HG03378 (cell line): ENCODE data around the gene TNK2.
A peak's percentile ranks its signal among the peaks of the same experiment; 100 is the strongest.
"Not testable (repeated sequence)": the region's sequence is repeated elsewhere in the genome, so short reads cannot be mapped to it uniquely, and the experiment has no call there.

ENCODE experiments used
- ATAC-seq: cut with Tn5 transposase; IDR thresholded peaks from one replicate; pipeline ENCODE4 v1.9.1; 2021; ENCODE audit warnings: mild to moderate bottlenecking, moderate library complexity; ENCODE audit not compliant: unreplicated experiment

The TNK2 gene

DNA sequence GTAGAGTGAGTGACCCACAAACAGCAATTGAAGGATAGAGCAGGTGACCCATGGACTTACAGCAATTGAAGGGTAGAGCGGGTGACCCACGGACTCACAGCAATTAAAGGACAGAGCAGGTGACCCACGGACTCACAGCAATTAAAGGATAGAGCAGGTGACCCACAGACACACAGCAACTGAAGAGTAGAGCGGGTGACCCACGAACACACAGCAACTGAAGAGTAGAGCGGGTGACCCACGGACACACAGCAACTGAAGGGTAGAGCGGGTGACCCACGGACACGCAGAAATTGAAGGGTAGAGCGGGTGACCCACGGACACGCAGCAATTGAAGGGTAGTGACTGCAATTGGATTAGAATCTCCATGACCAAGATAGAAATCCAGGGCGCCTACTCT, 9.8 kb upstream of the TNK2 start:
- no peak for ATAC-seq

DNA sequence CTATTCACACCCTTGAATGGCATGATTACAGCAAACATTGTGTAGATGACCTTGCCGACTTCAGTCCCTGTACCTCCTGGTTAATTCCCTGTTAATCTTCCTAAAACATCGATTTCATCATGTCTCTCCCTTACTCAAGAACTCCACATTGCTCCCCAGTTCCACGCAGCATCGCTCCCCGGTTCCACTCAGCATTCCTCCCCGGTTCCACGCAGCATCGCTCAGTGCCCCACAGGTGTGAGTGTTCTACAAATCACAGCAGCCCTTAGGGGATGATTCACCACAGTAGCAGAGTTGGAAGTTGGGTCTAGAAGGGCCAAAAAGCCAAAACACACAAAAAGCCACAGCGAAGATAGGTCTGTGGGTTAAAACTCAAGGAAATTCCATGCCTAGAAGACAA, 8.6 kb upstream of the TNK2 start:
- ATAC-seq = no peak

DNA sequence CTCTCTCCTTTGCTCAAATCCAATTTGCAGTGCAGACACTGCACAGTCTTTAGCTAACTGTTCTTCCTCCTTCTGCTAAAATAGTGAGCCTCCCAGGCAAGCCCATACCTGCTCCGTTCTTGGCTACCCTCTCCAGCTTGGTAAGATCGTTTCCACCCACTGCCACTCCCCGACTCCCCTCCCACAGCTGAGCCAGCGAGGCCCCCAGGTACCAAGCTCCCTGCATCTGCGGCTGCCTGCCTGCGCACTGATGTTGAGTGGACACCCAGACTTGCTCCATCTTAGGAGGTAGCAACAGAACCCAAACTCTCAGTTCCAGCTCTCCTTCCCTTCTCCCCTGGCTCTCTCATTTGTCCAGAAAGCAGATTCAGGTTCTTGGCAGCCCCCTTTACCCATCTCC, 7.9 kb upstream of the TNK2 start:
- no peak for ATAC-seq

DNA sequence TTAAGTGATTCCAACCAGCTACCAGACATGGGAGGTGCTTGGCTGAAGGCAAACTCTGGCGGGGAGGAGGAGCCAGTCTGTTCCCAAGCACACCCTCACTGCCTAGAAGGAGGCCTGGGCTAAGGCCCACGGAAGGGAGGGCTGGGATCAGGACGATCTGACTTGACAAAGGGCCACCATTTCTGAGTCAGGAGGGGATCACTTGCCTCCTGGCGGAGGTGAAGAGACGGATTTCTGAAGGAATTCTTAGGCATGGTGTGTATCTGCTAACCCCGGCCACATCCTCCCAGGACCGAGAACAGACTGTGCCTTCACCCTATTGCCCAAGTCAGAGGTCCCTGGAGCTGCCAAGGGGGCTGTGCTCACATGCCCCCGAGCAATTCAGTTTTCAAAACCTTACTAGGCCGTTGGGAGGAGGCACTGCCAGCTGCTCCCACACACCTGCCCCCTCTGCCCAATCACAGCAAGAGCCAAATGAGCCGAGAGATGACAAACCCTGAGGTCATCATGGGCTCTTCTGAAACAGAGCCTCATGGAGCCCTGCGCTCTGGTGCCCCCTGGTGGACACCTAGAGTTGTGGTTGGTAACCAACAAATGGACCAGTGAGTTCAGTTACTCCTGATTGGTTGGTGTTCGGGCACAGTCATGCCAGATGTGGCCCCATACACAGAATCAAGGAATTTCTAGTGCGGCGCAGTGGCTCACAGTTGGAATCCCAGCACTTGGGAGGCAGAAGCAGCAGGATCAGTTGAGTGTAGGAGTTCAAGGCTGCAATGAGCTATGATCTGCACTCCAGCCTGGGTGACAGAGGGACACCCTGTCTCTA, 6.5 kb upstream of the TNK2 start:
- peak; percentile 87 for ATAC-seq

DNA sequence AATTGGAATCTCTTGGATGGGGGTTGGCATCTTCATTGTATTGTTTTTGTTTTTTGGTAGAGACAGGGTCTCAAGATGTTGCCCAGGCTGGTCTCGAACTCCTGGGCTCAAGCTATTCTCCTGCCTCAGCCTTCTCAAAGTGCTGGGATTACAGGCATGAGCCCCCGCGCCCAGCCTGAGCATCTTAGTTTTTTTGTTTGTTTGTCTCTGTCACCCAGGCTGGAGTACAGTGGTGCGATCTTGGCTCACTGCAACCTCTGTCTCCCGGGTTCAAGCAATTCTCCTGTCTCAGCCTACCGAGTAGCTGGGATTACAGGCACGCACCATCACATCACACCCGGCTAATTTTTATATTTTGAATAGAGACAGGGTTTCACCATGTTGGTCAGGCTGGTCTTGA, 5.8 kb upstream of the TNK2 start:
- not testable (repeated sequence) for ATAC-seq

DNA sequence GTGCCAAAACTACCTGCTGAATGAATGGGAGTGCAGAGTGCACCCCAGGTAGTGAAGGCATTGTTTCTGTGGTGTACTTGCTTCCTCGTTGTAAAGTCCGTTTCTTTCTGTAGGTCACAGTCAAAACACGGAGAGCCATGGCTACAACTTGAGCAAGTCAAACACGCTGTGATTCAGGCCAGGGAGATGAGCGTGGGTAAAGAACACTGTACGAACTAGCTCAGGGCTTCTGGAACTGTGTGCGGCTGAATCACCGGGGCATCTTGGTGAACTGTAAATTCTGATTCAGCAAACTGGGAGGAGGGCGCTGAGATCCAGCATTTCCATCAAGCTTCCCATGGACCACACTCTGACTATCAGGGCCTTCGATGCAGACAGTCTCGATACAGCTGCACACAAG, 5.0 kb upstream of the TNK2 start:
- no peak for ATAC-seq

DNA sequence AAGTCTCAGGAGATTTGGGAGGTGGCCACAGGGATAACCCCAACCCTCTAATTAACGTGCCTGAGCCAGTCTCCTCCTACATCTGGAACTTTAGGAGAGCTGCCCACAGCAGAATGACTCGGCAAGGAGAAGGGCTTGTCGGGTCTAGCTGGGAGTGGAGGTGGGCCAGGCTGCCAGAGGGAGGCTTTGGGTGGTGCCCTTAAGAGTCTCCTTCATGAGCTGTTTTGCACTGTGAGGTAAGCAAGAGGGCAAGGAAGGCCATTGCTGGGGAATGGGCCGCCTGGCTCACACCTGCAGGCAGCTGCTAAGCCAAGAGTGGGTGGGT, 3.6 kb upstream of the TNK2 start:
- no peak for ATAC-seq

DNA sequence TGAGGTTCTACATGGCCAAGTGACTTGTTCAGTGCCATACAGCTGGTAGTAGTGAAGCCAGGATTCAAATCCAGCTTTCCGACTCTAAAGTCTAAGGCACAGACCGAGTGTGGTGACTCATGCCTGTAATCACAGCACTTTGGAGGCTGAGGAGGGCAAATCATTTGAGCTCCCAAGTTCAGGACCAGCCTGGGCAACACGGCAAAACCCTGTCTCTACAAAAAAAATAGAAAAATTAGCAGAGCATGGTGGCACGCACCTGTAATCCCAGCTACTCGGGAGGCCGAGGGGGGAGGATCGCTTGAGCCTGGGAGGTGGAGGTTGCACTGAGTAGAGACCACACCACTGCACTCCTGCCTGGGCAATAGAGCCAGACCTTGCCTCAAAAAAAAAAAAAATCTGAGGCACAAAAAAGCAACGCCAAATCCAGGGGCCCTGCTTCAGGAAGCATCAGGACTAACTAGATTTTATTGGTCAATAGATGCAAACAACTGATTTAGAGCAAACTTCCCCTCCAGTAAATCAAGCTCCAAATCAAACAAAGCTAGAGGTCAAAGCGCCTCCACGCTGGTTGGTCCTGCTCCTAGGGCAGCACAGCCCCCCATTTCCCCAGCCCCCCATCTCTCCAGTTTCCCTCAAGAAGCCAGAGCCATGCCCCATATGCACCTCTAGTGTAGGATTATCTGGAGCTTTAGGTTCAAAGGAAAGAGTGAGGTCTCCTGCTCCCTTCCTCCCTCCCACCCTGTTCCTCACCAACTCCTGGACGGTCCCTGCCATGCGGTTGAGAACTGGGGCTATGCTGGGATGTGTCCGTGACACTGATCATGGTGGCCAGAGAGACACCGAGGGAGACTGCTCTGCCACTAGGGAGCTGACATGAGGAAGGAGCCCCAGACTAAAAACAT, 2.9 kb upstream of the TNK2 start:
- no peak for ATAC-seq

DNA sequence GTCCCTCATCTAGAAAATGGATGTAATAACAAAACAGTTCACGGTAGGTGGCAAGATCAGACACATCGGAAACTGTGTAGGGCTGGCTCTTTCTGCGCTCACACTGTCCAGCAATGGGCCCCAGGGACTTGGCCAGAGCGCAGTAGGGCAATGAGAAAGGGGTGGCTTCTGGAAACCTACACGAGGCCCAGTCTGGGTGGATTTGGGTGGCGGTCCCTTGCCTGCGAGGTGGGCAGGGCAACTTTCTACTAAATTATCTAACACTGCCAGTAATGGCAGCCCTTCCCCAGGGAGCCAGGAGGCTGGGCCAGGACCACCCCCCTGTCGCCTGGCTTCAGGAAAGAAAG, 2.1 kb upstream of the TNK2 start:
- ATAC-seq = no peak

DNA sequence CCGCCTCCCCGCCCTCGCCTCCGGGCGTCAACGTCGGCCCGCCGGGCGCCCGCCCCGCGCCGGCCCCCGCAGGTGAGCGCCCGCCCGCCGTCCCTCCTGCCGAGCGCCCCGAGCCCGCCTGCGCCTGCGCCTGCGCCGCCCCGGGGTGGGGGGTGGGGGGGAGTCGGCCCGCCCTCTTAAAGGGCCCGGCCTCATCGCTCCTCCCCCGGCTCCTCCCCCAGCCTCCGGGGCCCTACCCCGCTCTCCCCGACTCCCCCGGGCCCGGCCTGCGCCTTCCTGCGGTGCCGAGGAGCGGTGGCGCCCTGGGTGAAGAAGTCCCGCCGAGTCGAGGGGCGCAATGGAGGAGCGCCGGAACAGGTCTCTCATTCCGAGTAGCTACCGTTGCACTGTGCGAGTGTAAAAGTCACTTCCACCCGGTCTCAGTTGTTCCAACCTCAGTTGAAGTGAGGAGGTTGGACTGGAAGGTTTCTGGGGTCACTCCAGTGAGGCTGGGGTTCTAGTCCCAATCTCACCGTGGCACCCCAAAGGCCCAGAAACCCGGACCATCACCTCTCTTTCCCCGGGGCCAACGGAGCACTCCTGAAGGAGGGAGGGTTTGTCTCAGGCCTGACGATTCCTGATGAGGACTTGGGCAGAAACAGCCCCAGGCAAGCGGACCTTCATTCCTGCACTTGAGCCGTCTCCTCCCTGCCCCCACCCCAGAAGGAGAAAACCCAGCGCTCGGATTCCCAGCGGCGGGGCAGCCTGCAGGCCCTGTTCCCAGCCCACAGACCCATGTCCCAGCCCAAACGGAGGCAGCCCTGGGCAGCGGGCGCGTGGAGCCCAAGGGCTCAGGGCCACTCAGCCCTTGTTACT, 1.5 kb upstream of the TNK2 start:
- no peak for ATAC-seq

DNA sequence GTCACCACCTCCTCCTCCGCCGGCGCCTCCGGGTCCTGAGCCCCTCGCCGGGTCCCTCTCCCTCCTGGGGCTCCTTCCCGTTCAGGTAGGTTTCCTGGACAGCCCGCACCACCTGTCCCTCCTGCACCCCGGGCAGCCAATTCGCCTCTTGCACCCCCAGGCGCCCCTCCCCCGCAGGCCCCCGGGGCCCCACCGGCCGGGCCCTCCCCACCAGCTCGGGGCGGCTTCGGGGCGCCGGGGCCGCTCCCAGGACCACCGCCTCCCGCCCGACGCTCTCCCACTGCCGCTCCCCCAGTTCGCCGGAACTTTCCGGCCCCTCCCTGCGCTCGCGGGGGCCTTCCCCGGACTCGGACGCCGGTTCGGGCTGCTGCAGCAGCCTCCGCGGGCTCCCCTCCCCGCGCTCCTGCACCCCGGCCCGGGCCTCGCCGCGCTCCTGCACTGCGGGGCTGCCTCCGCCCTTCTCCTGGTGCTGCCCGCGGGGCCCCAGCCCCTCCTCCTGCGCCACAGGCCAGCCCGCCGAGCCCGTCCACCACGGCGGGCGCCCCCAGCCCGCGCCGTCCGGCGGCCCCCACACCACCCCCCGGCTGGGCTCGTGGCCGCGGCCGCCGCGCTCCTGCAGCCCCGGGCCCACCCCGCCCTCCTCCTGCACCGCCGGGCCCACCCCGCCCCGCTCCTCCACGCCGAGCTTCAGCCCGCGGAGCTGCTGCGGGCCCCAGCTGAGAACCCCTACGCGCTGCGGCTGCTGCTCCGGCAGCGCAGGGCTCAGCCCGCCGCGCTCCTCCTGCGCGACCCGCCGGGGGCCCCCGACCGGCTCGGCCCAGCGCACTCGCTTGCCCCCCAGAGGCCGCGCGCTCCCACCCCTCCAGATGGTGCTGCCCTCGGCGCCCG, 587 bp upstream of the TNK2 start:
- no peak for ATAC-seq

DNA sequence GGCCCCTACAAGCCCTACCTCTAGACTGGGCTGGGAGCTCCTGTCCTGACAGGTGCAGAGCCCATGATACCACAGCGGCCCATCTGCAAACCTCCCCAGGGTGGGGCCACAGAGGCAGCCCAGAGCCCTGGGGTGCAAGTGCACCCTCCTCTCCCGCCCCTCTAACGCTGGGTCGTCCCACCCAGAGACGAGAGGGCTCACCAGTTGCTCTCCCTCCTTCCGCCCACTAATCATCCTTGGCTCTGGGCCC, 742 bp downstream of the TNK2 start:
- ATAC-seq = no peak

DNA sequence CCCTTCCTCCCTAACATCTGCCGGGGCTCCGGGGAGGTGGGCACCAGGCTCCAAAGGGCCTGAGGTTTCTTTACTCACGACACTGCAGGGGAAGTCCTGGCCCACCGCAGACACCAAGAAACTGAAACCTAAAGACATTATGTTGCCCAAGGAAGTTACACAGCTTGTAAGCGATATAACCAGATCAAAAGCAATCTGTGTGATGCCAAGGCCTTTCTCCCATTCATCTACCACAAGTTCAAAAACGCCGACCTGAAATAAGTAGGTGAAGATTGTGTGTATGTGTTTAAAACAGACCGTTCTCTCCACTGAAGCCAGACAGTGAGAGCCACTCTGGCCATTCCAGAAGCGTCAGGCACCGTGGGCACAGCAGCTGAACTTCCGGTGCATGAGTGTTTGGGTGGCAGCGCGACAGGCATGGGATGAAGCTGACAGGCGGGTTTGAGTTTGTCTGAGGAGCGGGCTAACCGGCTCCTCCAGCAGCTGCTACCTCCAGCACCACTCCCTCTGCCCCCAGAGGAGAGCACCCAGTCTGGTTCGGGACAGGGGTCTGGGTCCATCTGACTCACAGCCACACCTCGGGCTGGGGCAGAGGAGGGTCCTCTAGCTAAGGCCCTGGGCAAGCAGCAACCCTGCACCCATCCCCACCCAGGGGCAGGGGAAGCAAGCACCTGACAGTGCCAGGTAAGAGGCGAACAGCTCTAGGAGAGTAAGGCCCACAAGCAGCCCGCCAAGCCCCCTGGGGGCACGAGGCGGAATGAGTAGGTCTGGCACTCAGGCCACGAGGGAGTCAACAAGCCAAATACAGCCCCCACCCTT, 1.3 kb downstream of the TNK2 start:
- ATAC-seq = peak; percentile 41

DNA sequence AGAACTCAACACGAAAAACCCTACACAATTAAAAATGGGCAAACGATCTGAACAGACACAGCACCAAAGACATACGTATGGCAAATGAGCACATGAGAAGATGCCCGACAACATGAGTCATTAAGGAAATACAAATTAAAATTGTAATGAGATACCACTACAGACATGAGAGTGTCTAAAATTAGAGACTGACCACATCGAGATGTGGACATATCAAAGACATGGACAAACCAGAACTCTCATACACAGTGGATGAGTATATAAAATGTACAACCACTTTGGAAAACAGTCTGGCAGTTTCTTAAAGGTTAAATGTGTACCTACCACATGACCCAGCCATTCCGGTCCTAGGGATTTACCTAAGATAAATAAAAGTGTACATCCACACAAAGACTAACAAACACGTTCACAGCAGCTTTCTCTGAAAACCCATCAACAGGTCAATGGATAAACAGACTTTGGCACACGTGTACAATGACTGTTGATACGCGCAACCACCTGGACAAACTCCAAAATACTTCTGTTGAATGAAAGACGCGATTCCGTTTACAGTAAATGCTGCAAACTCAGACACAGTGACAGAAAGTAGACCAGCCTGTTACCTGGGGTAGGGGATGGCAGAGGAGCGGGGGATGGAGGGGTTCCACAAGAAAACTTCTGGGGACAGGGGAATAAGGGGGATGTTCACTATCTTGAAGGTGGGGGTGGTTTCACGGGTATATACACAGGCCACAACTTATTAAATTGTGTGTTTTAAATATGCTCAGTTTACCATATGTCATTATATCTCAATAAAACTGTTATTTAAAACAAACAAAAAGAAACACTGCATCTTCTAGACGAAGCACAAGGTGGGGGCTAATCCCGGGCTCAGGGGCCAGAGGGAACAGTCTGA, 2.1 kb downstream of the TNK2 start:
- ATAC-seq = no peak

DNA sequence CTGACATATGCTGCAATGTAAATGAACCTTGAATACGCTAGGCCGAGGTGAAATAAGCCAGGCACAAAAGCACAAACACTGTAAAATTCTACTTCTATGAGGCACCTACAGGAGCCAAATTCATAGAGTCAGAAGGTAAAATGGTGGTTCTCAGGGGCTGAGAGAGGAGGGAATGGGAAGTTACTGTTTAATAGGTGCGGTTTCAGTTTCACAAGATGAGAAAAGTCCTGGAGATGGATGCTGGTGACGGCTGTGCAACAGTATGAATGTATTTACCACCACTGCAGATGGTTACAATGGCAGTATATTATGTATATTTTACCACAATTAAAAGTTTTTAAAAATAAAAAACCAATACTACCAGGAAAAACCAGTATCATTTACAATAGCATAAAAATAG, 4.0 kb downstream of the TNK2 start:
- no peak for ATAC-seq

DNA sequence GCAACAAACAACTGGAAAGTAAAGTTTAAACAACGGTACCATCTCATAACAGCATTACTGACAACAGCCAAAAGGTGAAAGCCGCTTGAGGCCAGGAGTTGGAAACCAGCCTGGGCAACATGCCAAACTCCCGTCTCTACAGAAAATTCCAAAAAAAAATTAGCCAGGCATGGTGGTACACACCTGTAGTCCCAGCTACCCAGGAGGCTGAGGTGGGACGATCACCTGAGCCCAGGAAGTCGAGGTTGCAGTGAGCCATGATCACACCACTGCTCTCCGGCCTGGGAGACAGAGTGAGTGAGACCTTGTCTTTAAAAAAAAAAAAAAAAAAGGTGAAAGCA, 4.4 kb downstream of the TNK2 start:
- no peak for ATAC-seq

DNA sequence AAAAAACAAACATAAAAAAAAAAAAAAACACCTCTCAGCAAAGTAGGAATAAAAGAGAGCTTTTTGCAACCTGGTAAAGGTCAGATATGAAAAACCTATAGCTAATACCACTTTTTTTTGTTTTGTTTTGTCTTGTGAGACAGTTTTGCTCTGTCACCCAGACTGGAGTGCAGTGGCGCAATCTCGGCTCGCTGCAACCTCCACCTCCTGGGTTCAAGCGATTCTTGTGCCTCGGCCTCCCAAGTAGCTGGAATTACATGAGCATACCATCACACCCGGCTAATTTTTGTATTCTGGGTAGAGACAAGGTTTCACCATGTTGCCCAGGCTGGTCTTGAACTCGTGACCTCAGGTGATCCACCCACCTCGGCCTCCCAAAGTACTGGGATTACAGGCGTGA, 5.7 kb downstream of the TNK2 start:
- ATAC-seq = not testable (repeated sequence)

DNA sequence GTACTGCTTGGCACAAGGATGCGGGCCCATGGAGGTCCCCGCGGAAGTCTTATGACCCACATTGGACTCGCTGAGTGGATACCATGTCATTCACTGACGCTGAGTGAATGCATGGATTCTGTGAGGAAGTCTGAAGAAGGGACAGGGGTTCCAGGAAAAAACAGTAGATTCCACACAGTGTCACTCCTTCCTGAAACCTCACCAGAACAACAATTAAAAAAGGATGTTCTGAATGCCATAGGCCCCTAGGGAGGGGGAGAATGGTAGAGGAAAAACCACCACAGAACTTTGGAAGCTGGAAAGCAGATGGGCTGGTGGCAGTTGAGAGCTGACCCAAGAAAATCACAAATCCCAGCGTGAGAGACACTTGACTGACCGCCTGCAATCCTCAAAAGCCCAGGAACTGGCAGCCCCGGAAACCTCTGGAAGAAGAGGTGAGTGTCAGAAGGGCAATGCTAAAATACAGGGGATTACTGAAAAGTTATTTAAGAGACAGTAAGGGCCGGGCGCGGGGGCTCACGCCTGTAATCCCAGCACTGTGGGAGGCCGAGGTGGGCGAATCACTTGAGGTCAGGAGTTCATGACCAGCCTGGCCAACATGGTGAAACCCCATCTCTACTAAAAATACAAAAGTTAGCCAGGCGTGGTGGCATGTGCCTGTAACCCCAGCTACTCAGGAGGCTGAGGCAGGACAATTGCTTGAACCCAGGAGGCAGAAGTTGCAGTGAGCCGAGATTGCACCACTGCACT, 6.3 kb downstream of the TNK2 start:
- not testable (repeated sequence) for ATAC-seq
